Measurements from ENCODE around the gene CD14. TPM values are rescaled to one million over a fixed set of nuclear protein-coding genes. Genes with fewer than 3 reads are reported as not detected.
"Not testable (repeated sequence)": the region's sequence is repeated elsewhere in the genome, so short reads cannot be mapped to it uniquely, and the experiment has no call there.

CD14 gene
- total and polyA plus RNA-seq, 7 experiments from 2014 or later, result 0.56 to 198 (median 8.8) TPM

GRCh38 chr5:140596321-140596741 lies 36.6 kb downstream of the CD14 start:
- Histone ChIP-seq H3K27me3 (ENCODE audit: control insufficient read depth in 2 of 2, insufficient read depth in 2 of 2, low read length in 2 of 2) (no peaks in the 10 kb centered on the region), H3K9me3 (ENCODE audit: control insufficient read depth in 2 of 3, low read length in 3 of 3) (no peaks in the 10 kb centered on the region), H3K36me3 (ENCODE audit: control insufficient read depth in 2 of 3, insufficient read depth in 3 of 3, low read length in 3 of 3) (no peaks in the 10 kb centered on the region), H3K4me1 (ENCODE audit: control insufficient read depth in 2 of 2, insufficient read depth in 2 of 2, low read length in 2 of 2) (no peaks in the 10 kb centered on the region), H3K4me3 (ENCODE audit: low read length) (no peak overlapping the region), H3K27ac (ENCODE audit: low read depth, low read length) (no peak overlapping the region)
- Mint-ChIP-seq H3K4me1 (peaks cover 0 to 4% (median 0%) of the 10 kb centered on the region in 7 donors), H3K4me3 (no peak overlapping the region), H3K9me3 (peaks cover 0 to 2% (median 0%) of the 10 kb centered on the region in 11 donors), H3K27me3 (peaks cover 0 to 6% (median 3%) of the 10 kb centered on the region in 5 donors), H3K36me3 (no peaks in the 10 kb centered on the region), H3K27ac (no peak overlapping the region)
- no peak for ATAC-seq
- DNase-seq, result no peak
- intact Hi-C loops (cut with micrococcal nuclease), result no loop called here
- POLR2A ChIA-PET, result interaction anchor here (1.5 kb wide), 1 partner anchor 26 kb away, joined by 3 read pairs; no protein-coding TSS in a partner anchor
- CTCF ChIA-PET, result no interaction called here

- DNase-seq (no peak), ATAC-seq (peak; percentile 72)
- ChIA-PET POLR2A (interaction anchor here (1.5 kb wide), 1 partner anchor 27 kb away, joined by 3 read pairs; no protein-coding TSS in a partner anchor), CTCF (no interaction called here)
- Mint-ChIP-seq H3K27ac (no peak overlapping the region), H3K36me3 (no peaks in the 10 kb centered on the region), H3K4me1 (peaks cover 0 to 7% (median 0%) of the 10 kb centered on the region in 7 donors), H3K27me3 (peaks cover 0 to 6% (median 3%) of the 10 kb centered on the region in 5 donors), H3K4me3 (no peak overlapping the region), H3K9me3 (peaks cover 0 to 2% (median 0%) of the 10 kb centered on the region in 11 donors)
- no peaks in the 10 kb centered on the region for H3K4me1 ChIP-seq (ENCODE audit: control insufficient read depth in 2 of 2, insufficient read depth in 2 of 2, low read length in 2 of 2)
- H3K4me3 ChIP-seq (ENCODE audit: low read length), result no peak overlapping the region
- H3K36me3 ChIP-seq (ENCODE audit: control insufficient read depth in 2 of 3, insufficient read depth in 3 of 3, low read length in 3 of 3), result no peaks in the 10 kb centered on the region
- H3K9me3 ChIP-seq (ENCODE audit: control insufficient read depth in 2 of 3, low read length in 3 of 3), result no peaks in the 10 kb centered on the region
- H3K27ac ChIP-seq (ENCODE audit: low read depth, low read length), result no peak overlapping the region
- intact Hi-C loops (cut with micrococcal nuclease), result no loop called here
- H3K27me3 ChIP-seq (ENCODE audit: control insufficient read depth in 2 of 2, insufficient read depth in 2 of 2, low read length in 2 of 2), result no peaks in the 10 kb centered on the region
Observed at GRCh38 chr5:140595538-140596300, 37.3 kb downstream of the CD14 start.

GRCh38 chr5:140594169-140594568 lies 38.8 kb downstream of the CD14 start:
- peaks cover 0 to 6% (median 3%) of the 10 kb centered on the region in 5 donors for H3K27me3 Mint-ChIP-seq
- Histone ChIP-seq H3K9me3 (ENCODE audit: control insufficient read depth in 2 of 3, low read length in 3 of 3) (no peaks in the 10 kb centered on the region), H3K36me3 (ENCODE audit: control insufficient read depth in 2 of 3, insufficient read depth in 3 of 3, low read length in 3 of 3) (no peaks in the 10 kb centered on the region)

GRCh38 chr5:140593070-140593469 lies 39.9 kb downstream of the CD14 start:
- H3K27me3 ChIP-seq (ENCODE audit: control insufficient read depth in 2 of 2, insufficient read depth in 2 of 2, low read length in 2 of 2); H3K36me3 Mint-ChIP-seq; H3K4me3 ChIP-seq (ENCODE audit: low read length); H3K27ac ChIP-seq (ENCODE audit: low read depth, low read length); H3K4me1 ChIP-seq (ENCODE audit: control insufficient read depth in 2 of 2, insufficient read depth in 2 of 2, low read length in 2 of 2); H3K36me3 ChIP-seq (ENCODE audit: control insufficient read depth in 2 of 3, insufficient read depth in 3 of 3, low read length in 3 of 3); DNase-seq; POLR2A ChIA-PET; intact Hi-C loops (cut with micrococcal nuclease); H3K9me3 Mint-ChIP-seq; CTCF ChIA-PET; H3K27ac Mint-ChIP-seq; H3K9me3 ChIP-seq (ENCODE audit: control insufficient read depth in 2 of 3, low read length in 3 of 3); ATAC-seq; H3K4me1 Mint-ChIP-seq: not testable (repeated sequence)
- Mint-ChIP-seq H3K4me3 (peak overlapping the region in 2 of 10 donors; percentile 33 to 45), H3K27me3 (peaks cover 0 to 10% (median 0%) of the 10 kb centered on the region in 5 donors)

More at GRCh38 chr5:140594169-140594568, 38.8 kb downstream of the CD14 start:
- H3K27me3 ChIP-seq (ENCODE audit: control insufficient read depth in 2 of 2, insufficient read depth in 2 of 2, low read length in 2 of 2), result no peaks in the 10 kb centered on the region
- DNase-seq (no peak), ATAC-seq (no peak)
- intact Hi-C loops (cut with micrococcal nuclease), result no loop called here
- no peak overlapping the region for H3K4me3 ChIP-seq (ENCODE audit: low read length)
- Mint-ChIP-seq H3K36me3 (no peaks in the 10 kb centered on the region), H3K27ac (no peak overlapping the region), H3K4me1 (peaks cover 0 to 7% (median 0%) of the 10 kb centered on the region in 7 donors), H3K4me3 (no peak overlapping the region), H3K9me3 (peaks cover 0 to 2% (median 0%) of the 10 kb centered on the region in 11 donors)
- no peaks in the 10 kb centered on the region for H3K4me1 ChIP-seq (ENCODE audit: control insufficient read depth in 2 of 2, insufficient read depth in 2 of 2, low read length in 2 of 2)
- CTCF ChIA-PET, result no interaction called here
- POLR2A ChIA-PET, result no interaction called here
- H3K27ac ChIP-seq (ENCODE audit: low read depth, low read length), result no peak overlapping the region

GRCh38 chr5:140591747-140592372 lies 41.1 kb downstream of the CD14 start:
- DNase-seq, result no peak
- Mint-ChIP-seq H3K36me3 (no peaks in the 10 kb centered on the region), H3K27me3 (peaks cover 0 to 8% (median 0%) of the 10 kb centered on the region in 5 donors), H3K27ac (no peak overlapping the region), H3K4me3 (no peak overlapping the region), H3K4me1 (peaks cover 0 to 7% (median 0%) of the 10 kb centered on the region in 7 donors), H3K9me3 (peaks cover 0 to 2% (median 0%) of the 10 kb centered on the region in 11 donors)
- intact Hi-C loops (cut with micrococcal nuclease), result no loop called here
- no peak overlapping the region for H3K27ac ChIP-seq (ENCODE audit: low read depth, low read length)
- no peaks in the 10 kb centered on the region for H3K36me3 ChIP-seq (ENCODE audit: control insufficient read depth in 2 of 3, insufficient read depth in 3 of 3, low read length in 3 of 3)
- H3K27me3 ChIP-seq (ENCODE audit: control insufficient read depth in 2 of 2, insufficient read depth in 2 of 2, low read length in 2 of 2), result no peaks in the 10 kb centered on the region
- H3K9me3 ChIP-seq (ENCODE audit: control insufficient read depth in 2 of 3, low read length in 3 of 3), result no peaks in the 10 kb centered on the region
- no peaks in the 10 kb centered on the region for H3K4me1 ChIP-seq (ENCODE audit: control insufficient read depth in 2 of 2, insufficient read depth in 2 of 2, low read length in 2 of 2)
- ChIA-PET CTCF (no interaction called here), POLR2A (no interaction called here)
- no peak overlapping the region for H3K4me3 ChIP-seq (ENCODE audit: low read length)
- ATAC-seq, result peak; percentile 64

- intact Hi-C loops (cut with micrococcal nuclease), result no loop called here
- no peaks in the 10 kb centered on the region for H3K9me3 ChIP-seq (ENCODE audit: control insufficient read depth in 2 of 3, low read length in 3 of 3)
- no peak overlapping the region for H3K27ac ChIP-seq (ENCODE audit: low read depth, low read length)
- peaks cover 0 to 7% (median 0%) of the 10 kb centered on the region in 7 donors for H3K4me1 Mint-ChIP-seq
- no peaks in the 10 kb centered on the region for H3K27me3 ChIP-seq (ENCODE audit: control insufficient read depth in 2 of 2, insufficient read depth in 2 of 2, low read length in 2 of 2)
- ChIA-PET POLR2A (no interaction called here), CTCF (no interaction called here)
- H3K9me3 Mint-ChIP-seq, result peaks cover 0 to 2% (median 0%) of the 10 kb centered on the region in 11 donors
- no peaks in the 10 kb centered on the region for H3K4me1 ChIP-seq (ENCODE audit: control insufficient read depth in 2 of 2, insufficient read depth in 2 of 2, low read length in 2 of 2)
- DNase-seq (no peak), ATAC-seq (no peak)
- peak overlapping the region in 1 of 9 donors; percentile 31 for H3K27ac Mint-ChIP-seq
- H3K4me3 Mint-ChIP-seq, result no peak overlapping the region
- no peaks in the 10 kb centered on the region for H3K36me3 Mint-ChIP-seq
- H3K27me3 Mint-ChIP-seq, result peaks cover 0 to 13% (median 0%) of the 10 kb centered on the region in 5 donors
- no peaks in the 10 kb centered on the region for H3K36me3 ChIP-seq (ENCODE audit: control insufficient read depth in 2 of 3, insufficient read depth in 3 of 3, low read length in 3 of 3)
- no peak overlapping the region for H3K4me3 ChIP-seq (ENCODE audit: low read length)
Observed at GRCh38 chr5:140590861-140591260, 42.1 kb downstream of the CD14 start.
